Measurements from ENCODE around the gene GCNA. TPM values are rescaled to one million over a fixed set of nuclear protein-coding genes. Genes with fewer than 3 reads are reported as not detected.

The GCNA gene
- total RNA-seq, 1 experiment from 2014 or later, result 2.9 TPM

DNA sequence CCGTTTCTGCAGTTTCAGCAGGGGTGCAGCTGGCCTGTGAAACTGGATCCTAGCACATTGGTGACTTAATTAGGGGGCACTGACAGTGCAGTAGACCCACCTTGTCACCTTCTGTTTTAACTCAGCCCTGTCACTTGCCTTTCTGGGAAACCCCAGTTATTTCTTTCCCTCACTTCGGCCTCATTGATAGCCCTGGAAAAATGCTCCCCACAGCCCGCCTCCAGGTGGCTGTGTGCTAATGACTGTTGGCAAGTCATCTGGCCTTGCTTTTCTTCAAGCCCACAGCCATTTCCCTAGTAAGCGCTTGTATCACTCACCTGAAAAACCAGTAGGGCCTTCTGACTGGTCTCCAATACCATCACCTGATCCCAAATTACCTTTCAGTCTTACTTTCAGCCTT lies 36.8 kb downstream of the GCNA start:
- POLR2A ChIA-PET (ENCODE audit: unreplicated experiment), result no interaction called here
- ATAC-seq, result no peak

DNA sequence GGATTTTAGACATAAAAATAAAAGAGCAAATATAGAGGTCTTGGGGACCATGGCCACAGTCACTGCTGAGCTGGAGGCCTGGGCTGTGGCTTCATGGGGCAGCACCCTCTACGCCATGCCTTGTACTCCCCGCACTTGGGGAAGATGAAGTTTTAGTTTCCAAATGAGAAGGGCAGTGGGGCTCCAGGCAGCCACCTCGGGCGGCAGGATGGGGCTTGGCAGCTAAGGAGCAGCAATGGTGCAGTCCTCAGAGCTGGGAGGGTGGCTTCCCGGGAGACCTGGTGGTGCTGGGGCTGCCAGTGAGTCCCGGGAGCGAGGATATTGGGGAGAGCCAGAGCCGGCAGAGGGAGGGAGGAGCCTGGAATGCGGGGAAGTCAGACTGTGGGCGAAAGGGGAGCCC lies 37.7 kb downstream of the GCNA start:
- Histone ChIP-seq H3K4me3 (ENCODE audit: low read length) (no peak overlapping the region), H3K9me3 (ENCODE audit: low read length) (no peaks in the 10 kb centered on the region), H3K9ac (ENCODE audit: low read length) (no peak overlapping the region), H3K79me2 (ENCODE audit: low read length) (no peaks in the 10 kb centered on the region), H3K4me1 (ENCODE audit: insufficient read depth, low read length) (no peaks in the 10 kb centered on the region), H3K27me3 (ENCODE audit: low read length) (no peaks in the 10 kb centered on the region), H3K27ac (ENCODE audit: low read length) (no peak overlapping the region), H3K9me2 (replicated peaks; ENCODE audit: low read length) (no peaks in the 10 kb centered on the region), H3K36me3 (ENCODE audit: low read depth, low read length) (peaks cover 2% of the 10 kb centered on the region; the same call in 1 of the 2 replicates), H2AFZ (ENCODE audit: low read length) (no peak overlapping the region), H3F3A (ENCODE audit: low read length, unreplicated experiment) (no peaks in the 10 kb centered on the region), H4K20me1 (ENCODE audit: low read length) (no peaks in the 10 kb centered on the region), H3K4me2 (ENCODE audit: low read length) (no peak overlapping the region)
- ChIA-PET CTCF (no interaction called here), POLR2A (ENCODE audit: unreplicated experiment) (no interaction called here)
- TF ChIP-seq EZH2phosphoT487 (IDR thresholded peaks at IDR 0.05; ENCODE audit: borderline replicate concordance, low read length) (no peak), EZH2 (IDR thresholded peaks at IDR 0.05; ENCODE audit: low read length, unreplicated experiment) (no peak)
- ATAC-seq (no peak), DNase-seq (no peak)
- BruUV-seq (replicated peaks), result no TSS peak
- intact Hi-C loops (cut with micrococcal nuclease), result no loop called here

More for the DNA sequence above, 36.8 kb downstream of the GCNA start:
- Histone ChIP-seq H3K27ac (ENCODE audit: low read length) (no peak overlapping the region), H3K79me2 (ENCODE audit: low read length) (no peaks in the 10 kb centered on the region), H3K9ac (ENCODE audit: low read length) (no peak overlapping the region), H3F3A (ENCODE audit: low read length, unreplicated experiment) (no peaks in the 10 kb centered on the region), H3K4me2 (ENCODE audit: low read length) (no peak overlapping the region), H4K20me1 (ENCODE audit: low read length) (no peaks in the 10 kb centered on the region), H2AFZ (ENCODE audit: low read length) (no peak overlapping the region), H3K9me2 (replicated peaks; ENCODE audit: low read length) (no peaks in the 10 kb centered on the region), H3K4me3 (ENCODE audit: low read length) (no peak overlapping the region), H3K9me3 (ENCODE audit: low read length) (no peaks in the 10 kb centered on the region), H3K4me1 (ENCODE audit: insufficient read depth, low read length) (no peaks in the 10 kb centered on the region), H3K27me3 (ENCODE audit: low read length) (no peaks in the 10 kb centered on the region), H3K36me3 (ENCODE audit: low read depth, low read length) (peaks cover 2% of the 10 kb centered on the region; the same call in 1 of the 2 replicates)
- CTCF ChIA-PET, result no interaction called here
- no TSS peak for BruUV-seq (replicated peaks)
- no peak for DNase-seq
- intact Hi-C loops (cut with micrococcal nuclease), result no loop called here
- no peak for TF ChIP-seq EZH2 (IDR thresholded peaks at IDR 0.05; ENCODE audit: low read length, unreplicated experiment)

DNA sequence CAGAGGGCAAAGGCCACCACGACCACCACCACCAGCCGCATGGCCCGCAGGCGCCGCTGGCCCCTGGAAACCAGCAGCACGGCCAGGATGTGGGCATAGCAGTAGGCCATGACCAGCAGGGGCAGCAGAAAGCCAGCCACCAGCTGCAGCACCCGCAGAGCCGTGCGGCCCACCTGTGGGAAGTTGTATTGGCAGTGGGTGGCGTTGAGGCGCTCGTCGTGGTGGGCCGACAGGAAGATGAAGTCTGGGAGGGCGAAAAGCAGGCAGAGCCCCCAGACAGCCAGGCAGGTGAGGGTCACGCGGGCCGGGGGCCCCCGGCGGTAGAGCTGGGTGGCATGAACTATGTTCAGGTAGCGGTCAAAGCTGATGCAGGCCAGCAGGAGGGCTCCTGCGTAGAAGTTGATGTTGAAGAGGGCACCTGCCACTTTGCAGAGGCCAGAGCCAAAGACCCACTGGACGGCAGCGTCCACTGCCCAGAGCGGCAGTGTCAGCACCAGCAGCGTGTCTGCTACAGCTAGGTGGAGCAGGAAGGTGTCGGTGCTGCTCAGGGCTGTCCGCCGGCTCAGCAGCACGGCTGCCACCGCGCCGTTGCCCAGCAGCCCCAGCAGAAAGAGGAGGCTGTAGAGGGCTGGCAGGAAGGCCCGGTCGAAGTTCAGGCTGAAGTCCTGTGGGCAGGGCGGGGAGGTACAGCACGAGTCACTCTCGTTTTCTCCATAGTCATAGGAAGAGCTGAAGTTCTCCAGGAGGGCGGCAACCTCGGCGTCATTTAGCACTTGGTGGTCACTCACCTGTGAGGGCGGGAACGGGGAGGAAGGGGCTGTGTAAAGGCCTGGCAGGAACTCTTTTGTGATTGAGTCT lies 38.7 kb downstream of the GCNA start:
- no peaks in the 10 kb centered on the region for H3K79me2 ChIP-seq (ENCODE audit: low read length)
- POLR2A ChIA-PET (ENCODE audit: unreplicated experiment), result no interaction called here
- no peaks in the 10 kb centered on the region for H3F3A ChIP-seq (ENCODE audit: low read length, unreplicated experiment)
- no peaks in the 10 kb centered on the region for H3K9me3 ChIP-seq (ENCODE audit: low read length)
- ATAC-seq (peak; percentile 37; the same call in 1 of the 2 replicates), DNase-seq (no peak)
- BruUV-seq (replicated peaks), result no TSS peak
- H3K27ac ChIP-seq (ENCODE audit: low read length), result no peak overlapping the region
- intact Hi-C loops (cut with micrococcal nuclease), result no loop called here
- H4K20me1 ChIP-seq (ENCODE audit: low read length), result no peaks in the 10 kb centered on the region
- CTCF ChIA-PET, result no interaction called here
- H2AFZ ChIP-seq (ENCODE audit: low read length), result no peak overlapping the region
- H3K4me3 ChIP-seq (ENCODE audit: low read length), result no peak overlapping the region
- no peaks in the 10 kb centered on the region for H3K4me1 ChIP-seq (ENCODE audit: insufficient read depth, low read length)
- TF ChIP-seq EZH2phosphoT487 (IDR thresholded peaks at IDR 0.05; ENCODE audit: borderline replicate concordance, low read length), result no peak
- TF ChIP-seq, protein P1, sequence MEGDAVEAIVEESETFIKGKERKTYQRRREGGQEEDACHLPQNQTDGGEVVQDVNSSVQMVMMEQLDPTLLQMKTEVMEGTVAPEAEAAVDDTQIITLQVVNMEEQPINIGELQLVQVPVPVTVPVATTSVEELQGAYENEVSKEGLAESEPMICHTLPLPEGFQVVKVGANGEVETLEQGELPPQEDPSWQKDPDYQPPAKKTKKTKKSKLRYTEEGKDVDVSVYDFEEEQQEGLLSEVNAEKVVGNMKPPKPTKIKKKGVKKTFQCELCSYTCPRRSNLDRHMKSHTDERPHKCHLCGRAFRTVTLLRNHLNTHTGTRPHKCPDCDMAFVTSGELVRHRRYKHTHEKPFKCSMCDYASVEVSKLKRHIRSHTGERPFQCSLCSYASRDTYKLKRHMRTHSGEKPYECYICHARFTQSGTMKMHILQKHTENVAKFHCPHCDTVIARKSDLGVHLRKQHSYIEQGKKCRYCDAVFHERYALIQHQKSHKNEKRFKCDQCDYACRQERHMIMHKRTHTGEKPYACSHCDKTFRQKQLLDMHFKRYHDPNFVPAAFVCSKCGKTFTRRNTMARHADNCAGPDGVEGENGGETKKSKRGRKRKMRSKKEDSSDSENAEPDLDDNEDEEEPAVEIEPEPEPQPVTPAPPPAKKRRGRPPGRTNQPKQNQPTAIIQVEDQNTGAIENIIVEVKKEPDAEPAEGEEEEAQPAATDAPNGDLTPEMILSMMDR (conservative IDR thresholded peaks at IDR 0.05; ENCODE audit: low read depth, low read length), result no peak
- TF ChIP-seq EZH2 (IDR thresholded peaks at IDR 0.05; ENCODE audit: low read length, unreplicated experiment), result no peak
- no peaks in the 10 kb centered on the region for H3K27me3 ChIP-seq (ENCODE audit: low read length)
- H3K36me3 ChIP-seq (ENCODE audit: low read depth, low read length), result peaks cover 2% of the 10 kb centered on the region; the same call in 1 of the 2 replicates
- no peak overlapping the region for H3K9ac ChIP-seq (ENCODE audit: low read length)
- no peak overlapping the region for H3K4me2 ChIP-seq (ENCODE audit: low read length)
- H3K9me2 ChIP-seq (replicated peaks; ENCODE audit: low read length), result no peaks in the 10 kb centered on the region

All from PC-3 (cell line).